HG03521 (cell line): ENCODE results near the gene POLR3F.
"Not testable (repeated sequence)": the region's sequence is repeated elsewhere in the genome, so short reads cannot be mapped to it uniquely, and the experiment has no call there.

Source experiments
- ATAC-seq: cut with Tn5 transposase; IDR thresholded peaks from one replicate; pipeline ENCODE4 v1.9.1; 2021; ENCODE audit warnings: mild to moderate bottlenecking, moderate library complexity; ENCODE audit not compliant: unreplicated experiment

POLR3F gene, protein sequence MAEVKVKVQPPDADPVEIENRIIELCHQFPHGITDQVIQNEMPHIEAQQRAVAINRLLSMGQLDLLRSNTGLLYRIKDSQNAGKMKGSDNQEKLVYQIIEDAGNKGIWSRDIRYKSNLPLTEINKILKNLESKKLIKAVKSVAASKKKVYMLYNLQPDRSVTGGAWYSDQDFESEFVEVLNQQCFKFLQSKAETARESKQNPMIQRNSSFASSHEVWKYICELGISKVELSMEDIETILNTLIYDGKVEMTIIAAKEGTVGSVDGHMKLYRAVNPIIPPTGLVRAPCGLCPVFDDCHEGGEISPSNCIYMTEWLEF

DNA sequence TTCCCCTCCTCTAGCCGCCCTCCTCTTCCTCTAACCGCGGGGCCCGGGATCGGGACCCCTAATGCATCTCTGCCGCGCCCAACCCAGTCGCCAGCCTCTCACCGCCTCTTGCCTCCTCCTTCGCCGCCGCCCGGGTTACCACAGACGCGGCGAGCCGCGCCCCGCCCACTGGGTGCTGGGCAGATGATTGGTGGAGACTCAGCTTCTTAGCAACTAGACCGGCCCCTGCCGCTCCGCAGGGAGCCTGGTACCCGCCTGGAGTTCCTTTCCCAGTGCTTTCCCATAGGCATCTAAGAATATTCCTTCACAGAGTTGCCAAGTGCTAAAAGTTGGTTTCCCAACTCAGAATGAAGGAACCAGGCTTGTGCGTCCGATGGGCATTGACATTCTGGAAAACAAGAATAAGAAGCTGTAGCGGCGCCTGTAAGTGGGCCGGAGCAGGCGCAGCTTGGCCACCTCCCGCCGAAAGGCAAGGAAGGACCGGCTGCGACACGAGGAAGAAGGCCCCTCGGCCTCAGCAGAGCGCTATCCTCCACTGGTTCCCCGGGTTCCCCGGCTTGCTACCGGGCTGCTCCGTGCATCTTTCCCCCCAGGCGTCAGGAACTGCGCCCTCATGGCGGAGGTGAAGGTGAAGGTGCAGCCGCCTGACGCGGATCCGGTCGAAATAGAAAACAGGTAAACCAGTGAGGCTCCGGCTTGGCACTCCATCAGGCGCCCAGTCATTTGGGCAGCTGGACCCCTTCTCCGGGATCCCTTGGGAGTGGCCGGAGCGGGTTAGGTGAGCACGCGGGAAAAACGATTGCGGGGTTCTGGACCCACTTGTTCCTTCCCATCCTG, at the start of gene POLR3F, which contains the start of gene DZANK1:
Gene POLR3F (plus strand): TSS at position 497 of the 837 bp plus-strand sequence. CDS start 117 bp downstream, at position 614.
Gene DZANK1 (minus strand): TSS at position 137 of the 837 bp plus-strand sequence. CDS start 1,672 bp downstream, outside the sequence.
- ATAC-seq = peak; percentile 98

DNA sequence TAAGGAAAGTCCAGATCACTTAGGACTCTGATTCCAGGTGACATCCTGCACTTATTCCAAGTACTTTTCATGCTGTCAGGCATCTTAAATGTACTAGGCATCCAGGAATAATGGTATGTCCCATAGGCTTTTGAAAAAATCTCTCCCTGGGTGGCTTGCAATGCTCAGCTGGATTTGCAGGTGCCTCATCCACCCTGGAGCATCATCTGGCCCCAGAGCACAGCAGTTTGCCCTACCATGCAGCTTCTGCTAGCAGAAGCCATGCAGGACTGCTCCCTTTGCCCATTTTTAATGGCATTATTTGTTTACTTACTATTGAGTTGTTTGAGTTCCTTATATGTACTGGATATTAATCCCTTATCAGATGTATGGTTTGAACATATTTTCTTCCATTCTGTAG, 45.6 kb upstream of the POLR3F start:
- ATAC-seq = no peak

DNA sequence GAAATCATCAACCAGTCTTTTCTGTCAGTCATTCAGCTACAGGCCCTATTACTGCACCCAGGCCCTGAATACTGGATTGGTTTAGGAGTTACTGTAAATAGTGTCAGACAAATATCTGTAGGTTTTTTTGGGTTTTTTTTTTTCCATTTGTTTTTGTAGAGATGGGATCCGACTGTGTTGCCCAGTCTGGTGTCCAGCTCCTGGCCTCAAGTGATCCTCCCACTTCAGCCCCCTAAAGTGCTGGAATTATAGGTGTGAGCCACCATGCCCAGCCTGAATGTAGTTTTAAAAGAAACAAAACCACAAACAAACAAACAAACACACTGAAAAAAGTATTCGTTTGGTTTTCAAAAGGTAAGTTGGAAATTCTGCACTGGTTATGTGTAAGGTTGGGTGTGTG, 40.0 kb upstream of the POLR3F start:
- ATAC-seq = no peak

DNA sequence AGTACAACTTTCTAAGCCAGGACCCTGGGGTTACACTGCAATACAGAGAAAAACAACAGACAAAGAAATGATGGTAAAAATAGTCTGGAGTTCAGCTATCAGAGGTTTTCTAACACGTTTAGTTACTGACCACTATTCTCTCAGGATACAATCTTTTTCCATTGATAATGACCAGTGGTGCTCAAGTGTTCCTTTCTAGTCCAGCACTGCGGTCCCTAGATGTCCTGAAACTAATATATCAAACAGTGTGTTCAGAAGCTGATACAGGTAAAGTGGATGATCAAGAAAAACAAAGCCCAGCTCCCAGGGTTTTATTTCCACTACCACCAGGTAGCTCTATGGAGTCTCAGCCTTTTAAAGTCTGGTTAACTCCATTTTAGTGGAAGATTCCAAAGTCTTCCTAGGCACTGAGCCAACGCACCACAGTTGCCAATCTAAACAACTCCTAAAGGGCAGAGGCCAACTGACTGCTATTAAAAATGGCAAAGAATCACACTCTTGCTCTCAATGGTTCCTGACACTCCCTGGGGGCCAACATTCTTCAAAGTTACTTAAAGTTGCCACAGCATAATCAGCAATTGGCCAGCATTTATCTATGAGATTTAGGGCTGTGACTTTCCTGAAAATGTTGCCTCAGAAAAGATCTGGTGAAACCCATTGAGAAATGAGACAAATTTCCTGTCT, 38.6 kb upstream of the POLR3F start:
- no peak for ATAC-seq

DNA sequence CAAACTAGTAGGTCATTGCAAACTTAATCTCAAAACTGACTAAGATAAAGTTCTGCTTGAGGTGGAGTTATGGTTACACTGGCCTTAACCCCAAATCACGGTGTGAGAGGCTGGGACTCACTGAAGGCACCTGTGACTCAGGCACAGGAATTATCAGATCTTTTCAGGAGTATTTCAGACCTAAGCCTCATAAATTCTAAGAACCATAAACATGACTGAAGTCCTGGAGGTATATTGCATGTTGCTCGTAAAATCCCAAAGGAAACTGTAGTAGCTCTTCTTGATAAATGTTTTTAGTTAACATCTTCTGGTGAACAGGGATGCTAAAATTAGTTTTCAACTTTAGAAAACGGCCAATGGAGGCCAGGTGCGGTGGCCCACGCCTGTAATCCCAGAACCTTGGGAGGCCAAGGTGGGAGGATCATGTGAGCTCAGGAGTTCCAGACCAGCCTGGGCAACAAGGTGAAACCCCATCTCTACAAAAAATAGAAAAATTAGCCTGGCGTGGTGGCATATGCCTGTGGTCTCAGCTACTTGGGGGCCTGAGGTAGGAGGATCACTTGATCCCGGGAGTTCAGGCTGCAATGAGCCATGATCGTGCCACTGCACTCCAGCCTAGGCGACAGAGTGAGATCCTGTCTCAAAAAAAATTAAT, 36.9 kb upstream of the POLR3F start:
- ATAC-seq = no peak

DNA sequence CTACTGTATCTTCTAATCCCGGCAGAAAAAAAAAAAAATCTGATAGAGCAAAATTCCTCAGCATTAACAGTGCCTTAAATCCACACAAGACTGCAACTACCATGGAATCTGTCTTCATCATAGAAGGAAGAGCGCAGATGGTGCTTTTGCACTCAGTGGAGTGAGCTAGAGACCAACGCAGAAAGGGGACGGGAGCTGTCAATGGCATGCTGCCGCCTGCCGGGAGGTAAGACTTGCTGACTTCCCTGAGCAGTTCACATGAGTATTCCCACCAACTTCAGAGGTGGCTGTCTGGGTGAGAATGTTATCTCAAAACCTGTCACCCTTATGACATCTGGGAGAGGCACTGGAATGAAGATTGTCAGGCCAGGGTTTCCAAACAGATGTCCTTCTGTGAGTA, 36.0 kb upstream of the POLR3F start:
- ATAC-seq = no peak

DNA sequence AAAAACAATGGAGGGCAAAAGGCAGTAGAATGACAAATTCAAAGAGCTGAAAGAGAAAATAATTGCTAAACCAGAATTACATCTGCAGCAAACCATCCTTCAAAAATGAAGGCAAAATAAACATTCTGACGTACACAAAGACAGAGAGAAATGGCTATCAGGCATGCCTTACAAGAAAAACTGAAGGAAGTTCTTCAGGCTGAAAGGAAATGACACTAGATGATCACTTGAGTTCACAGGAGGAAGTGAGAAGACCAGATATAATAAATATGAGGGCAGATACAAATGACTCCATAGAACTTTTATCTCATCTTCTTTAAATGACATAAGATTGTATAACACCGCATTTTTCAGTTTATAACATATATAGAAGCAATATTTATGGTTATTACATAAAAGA, 30.3 kb upstream of the POLR3F start:
- ATAC-seq = no peak

DNA sequence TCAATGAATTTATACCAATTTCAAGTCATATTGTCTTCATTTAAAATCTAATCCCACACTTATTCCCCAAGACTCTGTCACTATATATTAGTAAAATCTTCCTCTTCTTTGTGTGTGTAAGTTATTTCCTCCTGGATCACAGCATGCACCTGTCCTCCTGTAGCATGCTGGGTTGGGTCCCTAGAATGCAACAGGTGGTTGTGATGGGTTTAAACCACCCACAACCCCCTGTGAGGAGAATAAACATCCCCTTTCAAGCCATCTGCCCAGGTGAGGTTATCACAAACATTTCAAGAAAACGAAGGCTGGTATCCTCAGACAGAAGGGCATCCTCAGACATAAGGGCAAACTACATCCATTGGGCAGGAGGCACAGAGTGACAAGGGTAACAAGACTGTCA, 26.8 kb upstream of the POLR3F start:
- no peak for ATAC-seq

DNA sequence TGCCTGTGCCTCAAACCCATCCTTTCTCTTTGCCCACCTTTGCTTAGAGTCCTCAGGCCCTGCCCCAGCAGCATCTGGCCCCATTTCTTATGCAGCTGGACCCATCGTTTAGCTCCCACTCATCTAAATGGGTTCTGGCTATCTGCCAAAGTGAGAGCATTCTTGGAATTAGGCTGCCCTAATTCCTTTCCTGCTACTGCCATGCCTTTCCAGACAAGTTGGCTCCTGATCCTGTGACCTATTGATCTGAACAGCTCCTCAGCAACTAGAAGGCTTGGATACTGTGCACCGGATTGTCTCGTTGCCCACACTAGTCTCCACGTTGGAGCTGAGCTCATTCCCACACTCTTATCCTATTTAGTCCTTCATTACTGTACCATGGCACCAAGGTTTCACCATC, 23.3 kb upstream of the POLR3F start:
- ATAC-seq = no peak

DNA sequence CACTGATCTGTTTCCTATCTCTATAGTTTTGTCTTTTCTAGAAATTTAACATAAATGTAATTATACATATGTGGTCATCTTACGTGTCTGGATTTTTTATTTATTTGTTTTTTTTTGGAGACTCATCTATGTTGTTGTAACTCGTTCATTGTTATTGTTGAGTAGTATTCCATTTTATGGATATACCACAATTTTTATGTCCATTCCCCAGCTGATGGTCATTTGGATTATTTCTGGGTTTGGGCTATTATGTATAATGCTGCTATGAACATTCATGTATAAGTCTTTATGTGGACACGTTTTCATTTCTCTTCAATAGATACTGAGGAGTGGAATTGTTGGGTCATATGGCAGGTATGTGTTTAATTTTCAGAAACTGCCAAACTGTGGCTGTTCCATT, 10.6 kb upstream of the POLR3F start:
- ATAC-seq = no peak

DNA sequence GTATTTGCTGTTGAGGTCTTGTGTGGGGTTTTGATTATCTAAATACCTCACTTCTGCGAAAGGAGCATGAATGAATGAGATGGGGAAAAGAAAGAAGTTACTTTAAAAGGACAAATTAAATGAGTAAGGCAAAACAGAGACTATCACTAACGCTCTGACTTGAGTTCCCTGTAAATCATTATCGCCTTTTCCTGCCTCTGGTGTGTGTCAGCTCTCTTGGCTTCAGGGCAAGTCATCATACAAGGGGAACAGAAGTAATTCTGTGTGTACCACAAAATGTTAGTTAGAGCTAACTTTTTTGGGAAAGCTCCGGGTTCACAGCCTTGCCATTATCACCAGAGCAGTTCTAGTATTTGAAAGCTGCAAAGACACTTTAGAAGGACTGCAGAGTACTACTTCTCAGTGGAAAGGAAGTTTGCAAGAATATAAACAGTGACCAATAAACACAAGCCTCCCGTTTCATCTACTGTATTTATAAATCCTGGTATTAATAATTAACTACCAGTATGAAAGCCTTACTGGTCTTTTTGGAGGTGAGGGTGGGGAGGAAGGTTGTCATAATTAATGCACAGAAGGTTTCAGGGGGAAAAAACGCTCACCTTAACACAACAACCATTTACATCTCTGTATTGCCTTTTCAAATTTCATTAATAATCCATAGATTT, 1.5 kb upstream of the POLR3F start:
- no peak for ATAC-seq

DNA sequence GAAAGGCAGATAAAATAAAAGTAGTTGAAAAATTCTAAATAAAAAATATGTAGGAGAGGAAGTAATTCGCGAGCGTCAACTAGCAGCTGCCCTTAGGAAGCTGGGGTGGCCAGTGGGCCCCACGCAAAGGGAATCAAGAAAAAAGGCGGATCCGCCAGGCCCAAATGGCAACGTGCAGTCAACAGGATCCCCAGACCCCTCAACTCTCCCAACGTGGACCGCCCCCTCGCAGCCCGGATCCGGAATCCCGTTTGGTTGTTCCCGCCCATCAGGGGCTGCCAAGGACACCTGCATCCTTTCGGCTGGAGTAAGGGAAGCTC, 656 bp upstream of the POLR3F start:
- no peak for ATAC-seq

DNA sequence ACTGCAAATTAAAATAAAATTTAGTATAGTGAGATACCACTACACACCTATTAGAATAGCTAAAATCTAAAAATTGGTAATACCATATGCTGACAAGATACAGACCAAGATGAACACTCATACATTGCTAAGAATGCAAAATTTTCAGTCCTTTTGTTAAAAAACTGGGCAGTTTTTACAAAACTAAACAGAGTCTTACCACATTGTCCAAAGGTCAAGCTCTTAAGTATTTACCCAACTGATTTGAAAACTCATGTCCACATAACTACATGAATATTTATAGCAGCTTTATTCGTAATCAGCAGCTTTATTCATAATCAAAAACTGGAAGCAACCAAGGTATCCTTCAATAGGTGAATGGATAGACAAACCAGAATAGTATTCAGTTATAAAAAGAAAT, 10.0 kb downstream of the POLR3F start:
- ATAC-seq = no peak

DNA sequence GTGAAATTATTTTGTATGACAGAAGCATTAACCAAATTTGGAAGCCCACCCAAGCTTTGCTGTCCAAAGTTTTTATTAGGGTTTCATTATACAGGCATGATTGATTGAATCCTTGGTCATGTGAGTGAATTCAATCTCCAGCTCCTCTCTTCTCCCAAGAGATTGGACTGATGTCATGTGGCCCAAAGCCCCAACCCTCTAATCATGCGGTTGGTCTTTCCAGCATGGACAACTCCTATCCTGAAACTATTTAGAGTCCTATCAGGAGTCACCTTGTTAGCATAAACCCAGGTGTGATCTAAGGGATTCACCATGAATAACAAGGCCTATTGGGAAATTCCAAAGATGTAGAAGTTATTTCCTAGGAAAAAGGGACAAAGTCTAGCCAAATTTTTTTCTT, 10.6 kb downstream of the POLR3F start:
- no peak for ATAC-seq

DNA sequence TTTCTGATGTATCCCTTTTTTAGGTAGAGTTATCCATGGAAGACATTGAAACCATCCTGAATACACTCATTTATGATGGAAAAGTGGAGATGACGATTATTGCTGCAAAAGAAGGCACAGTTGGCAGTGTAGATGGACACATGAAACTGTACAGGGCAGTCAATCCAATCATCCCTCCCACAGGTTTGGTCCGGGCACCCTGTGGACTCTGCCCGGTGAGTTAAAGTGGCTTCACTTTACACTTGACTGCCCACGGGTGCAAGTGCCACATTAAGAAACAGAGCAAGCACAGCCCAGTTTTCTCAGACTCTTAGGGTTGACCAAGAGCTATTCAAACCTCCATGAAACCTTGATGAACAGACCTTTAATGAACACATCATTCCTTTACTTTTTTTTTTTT, 14.4 kb downstream of the POLR3F start:
- no peak for ATAC-seq

DNA sequence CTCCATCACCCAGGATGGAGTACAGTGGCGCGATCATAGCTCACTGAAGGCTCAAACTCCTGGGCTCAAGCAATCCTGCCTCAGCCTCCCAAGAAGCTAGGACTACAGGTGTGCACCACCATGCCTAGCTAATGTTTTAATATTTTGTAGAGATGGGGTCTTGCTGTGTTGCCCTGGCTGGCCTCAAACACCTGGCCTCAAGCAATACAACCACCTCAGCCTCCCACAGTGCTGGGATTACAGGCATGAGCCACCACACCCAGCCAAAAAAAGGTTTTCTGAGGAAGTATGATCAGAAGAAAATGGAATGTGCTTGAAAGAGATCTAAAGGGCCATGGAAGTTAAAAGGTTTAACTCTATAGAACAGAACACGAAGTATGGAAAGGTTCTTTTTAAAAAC, 21.1 kb downstream of the POLR3F start:
- no peak for ATAC-seq

DNA sequence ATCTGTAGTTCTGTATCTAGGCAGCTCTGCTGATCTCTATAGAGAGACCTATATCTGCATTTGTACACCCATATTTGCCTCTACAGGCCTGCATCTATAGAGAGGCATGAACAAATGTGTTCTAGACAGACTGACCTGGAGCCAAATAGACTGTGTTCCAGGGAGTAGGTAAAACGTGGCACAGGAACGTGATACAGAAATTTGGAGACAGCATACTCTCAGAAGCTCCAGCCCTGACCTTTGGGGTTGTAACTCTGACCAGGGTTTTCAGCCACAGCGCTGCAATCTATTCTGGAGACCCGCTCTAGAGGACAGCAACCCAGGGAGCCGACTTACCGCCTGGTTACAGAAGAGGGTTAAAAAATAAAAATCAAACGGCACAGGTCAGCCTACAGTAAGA, 28.9 kb downstream of the POLR3F start:
- no peak for ATAC-seq

DNA sequence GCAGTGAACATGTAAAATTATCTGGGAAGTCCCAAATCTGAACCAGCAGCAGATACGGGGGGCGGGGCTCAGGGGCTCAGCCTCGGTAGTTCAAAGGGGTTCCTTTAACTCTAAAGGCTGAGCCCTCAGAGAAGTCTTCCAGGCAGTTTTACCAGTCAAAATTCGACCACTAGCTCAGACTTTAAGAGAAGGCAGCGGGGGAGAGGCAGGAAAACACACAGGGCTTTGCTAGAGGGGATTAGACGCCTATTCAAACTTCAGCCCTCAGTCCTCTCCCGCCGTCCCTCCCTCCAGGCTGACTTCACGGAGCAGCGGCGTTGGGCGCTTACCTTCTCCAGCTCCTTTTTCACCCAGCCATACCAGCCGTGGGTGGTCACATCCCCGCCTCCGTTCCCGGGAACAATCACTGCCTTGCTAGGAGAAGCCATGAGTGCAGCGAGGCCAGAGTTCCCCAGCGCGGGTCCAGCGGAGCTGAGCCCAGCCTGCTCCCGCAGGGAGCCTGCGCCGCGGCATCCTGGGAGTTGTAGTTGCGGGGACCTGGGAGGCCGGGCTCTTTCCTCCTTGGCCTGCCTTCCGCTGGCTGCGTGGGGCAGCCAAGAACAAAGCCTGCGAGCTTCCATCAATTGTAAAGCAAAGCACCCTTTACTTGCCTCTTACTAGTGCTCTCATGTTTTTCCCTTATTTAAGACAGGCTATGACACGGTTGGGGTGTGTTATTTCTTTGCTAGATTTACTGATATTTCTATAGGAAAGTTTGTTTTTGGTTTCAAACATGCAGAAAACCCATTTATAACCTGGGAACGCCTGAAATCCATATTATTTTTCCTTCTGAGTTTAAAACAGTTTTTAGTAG, 29.8 kb downstream of the POLR3F start, which contains the start of gene RBBP9:
Gene RBBP9 (minus strand): TSS at position 486 of the 853 bp plus-strand sequence. CDS start 58 bp downstream, at position 428.
- ATAC-seq = peak; percentile 98

DNA sequence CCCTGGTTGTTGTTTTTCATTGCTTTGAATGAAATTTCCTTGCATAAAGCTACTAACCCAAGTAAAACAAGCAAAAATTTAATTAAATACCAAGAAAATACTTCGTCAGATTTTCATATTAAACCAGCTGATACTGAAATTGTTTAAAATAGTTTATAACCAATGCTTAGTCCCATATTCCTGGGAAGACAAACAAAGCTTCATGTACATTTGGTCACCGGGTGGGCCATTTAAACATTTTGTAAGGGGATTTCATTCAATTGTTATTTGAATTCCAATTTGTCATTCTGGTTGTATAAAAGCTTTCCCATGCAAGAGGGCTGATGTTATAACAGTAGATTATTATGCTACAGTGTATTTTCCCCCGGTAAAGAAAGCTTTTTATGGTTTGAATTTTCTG, 30.4 kb downstream of the POLR3F start:
- ATAC-seq = no peak

DNA sequence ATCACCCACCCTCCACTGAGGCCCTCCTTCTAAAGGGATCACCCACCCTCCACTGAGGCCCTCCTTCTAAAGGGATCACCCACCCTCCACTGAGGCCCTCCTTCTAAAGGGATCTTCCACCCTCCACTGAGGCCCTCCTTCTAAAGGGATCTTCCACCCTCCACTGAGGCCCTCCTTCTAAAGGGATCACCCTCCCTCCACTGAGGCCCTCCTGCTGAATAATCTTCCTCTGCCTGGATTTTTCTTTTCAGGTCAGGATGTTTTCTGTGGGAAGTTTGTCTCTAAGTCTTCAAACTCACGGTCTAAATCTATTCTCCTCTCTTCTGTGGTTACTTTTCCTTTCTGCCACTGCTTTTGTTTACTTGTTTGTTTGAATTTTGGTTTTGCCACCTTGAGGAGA, 34.5 kb downstream of the POLR3F start:
- not testable (repeated sequence) for ATAC-seq
